Ishikawa (cell line): ENCODE results near the gene CA10.

Experiments
- CEBPB ChIP-seq: IDR thresholded peaks from 2 replicates; pipeline ENCODE4 v1.6.1; 2012
- CREB1 ChIP-seq: IDR thresholded peaks from 2 replicates; pipeline ENCODE4 v1.6.1; 2012; ENCODE audit warnings: low read depth
- EP300 ChIP-seq: IDR thresholded peaks from 2 replicates; pipeline ENCODE4 v1.6.1; 2012; ENCODE audit warnings: borderline replicate concordance
- RAD21 ChIP-seq: IDR thresholded peaks from 2 replicates; pipeline ENCODE4 v1.6.1; 2012; ENCODE audit warnings: low read depth
- TAF1 ChIP-seq: IDR thresholded peaks from 2 replicates; pipeline ENCODE4 v1.6.1; 2012; ENCODE audit warnings: low read depth, mild to moderate bottlenecking
- TEAD4 ChIP-seq: IDR thresholded peaks from 2 replicates; pipeline ENCODE4 v1.6.1; 2012
- YY1 ChIP-seq: IDR thresholded peaks from 2 replicates; pipeline ENCODE4 v1.6.1; 2012; ENCODE audit warnings: low read depth
- TF ChIP-seq, protein P1 (sequence below): IDR thresholded peaks from 2 replicates; pipeline ENCODE4 v1.6.1; 2012
- TF ChIP-seq, protein P2 (sequence below): IDR thresholded peaks from 2 replicates; pipeline ENCODE4 v1.6.1; 2012
- TF ChIP-seq, protein P3 (sequence below): IDR thresholded peaks from 2 replicates; pipeline ENCODE4 v1.6.1; 2012; ENCODE audit warnings: low read depth, mild to moderate bottlenecking

DNA sequence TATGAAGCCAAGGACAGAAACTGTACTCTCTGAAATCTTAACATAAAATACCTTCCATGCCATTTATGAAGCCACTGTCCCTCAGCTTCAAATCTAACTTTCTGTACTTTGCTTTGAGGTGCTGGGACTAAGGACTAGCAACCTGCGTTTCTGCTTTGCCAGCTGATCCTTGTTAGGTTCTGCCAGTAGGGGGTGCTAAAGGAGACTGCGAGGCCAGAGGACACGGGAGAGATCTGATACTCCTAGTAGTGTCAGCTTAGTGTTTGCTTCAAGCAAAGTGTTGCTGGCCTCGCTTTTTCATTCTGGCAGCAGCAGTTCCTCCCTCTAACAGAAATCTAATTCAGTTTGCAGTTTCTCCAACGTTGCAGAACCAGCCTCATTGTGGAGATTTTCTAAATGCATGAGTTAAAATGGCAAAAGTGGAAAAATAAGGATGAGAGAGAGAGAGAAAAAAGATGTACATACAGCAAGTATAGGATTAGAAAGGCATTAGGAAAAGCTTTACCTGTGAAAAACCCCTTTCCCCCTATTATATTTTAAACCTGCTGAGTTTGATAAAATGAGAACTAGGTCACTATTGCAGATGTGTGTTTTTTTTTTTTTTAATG lies 297.5 kb downstream of the CA10 start:
- TF ChIP-seq, protein P1, sequence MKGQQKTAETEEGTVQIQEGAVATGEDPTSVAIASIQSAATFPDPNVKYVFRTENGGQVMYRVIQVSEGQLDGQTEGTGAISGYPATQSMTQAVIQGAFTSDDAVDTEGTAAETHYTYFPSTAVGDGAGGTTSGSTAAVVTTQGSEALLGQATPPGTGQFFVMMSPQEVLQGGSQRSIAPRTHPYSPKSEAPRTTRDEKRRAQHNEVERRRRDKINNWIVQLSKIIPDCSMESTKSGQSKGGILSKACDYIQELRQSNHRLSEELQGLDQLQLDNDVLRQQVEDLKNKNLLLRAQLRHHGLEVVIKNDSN, result no peak
- no peak for TF ChIP-seq TAF1
- no peak for TF ChIP-seq EP300
- TF ChIP-seq YY1, result no peak
- TF ChIP-seq, protein P2, sequence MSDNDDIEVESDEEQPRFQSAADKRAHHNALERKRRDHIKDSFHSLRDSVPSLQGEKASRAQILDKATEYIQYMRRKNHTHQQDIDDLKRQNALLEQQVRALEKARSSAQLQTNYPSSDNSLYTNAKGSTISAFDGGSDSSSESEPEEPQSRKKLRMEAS, result no peak
- TF ChIP-seq CEBPB, result no peak
- no peak for TF ChIP-seq TEAD4
- TF ChIP-seq, protein P3, sequence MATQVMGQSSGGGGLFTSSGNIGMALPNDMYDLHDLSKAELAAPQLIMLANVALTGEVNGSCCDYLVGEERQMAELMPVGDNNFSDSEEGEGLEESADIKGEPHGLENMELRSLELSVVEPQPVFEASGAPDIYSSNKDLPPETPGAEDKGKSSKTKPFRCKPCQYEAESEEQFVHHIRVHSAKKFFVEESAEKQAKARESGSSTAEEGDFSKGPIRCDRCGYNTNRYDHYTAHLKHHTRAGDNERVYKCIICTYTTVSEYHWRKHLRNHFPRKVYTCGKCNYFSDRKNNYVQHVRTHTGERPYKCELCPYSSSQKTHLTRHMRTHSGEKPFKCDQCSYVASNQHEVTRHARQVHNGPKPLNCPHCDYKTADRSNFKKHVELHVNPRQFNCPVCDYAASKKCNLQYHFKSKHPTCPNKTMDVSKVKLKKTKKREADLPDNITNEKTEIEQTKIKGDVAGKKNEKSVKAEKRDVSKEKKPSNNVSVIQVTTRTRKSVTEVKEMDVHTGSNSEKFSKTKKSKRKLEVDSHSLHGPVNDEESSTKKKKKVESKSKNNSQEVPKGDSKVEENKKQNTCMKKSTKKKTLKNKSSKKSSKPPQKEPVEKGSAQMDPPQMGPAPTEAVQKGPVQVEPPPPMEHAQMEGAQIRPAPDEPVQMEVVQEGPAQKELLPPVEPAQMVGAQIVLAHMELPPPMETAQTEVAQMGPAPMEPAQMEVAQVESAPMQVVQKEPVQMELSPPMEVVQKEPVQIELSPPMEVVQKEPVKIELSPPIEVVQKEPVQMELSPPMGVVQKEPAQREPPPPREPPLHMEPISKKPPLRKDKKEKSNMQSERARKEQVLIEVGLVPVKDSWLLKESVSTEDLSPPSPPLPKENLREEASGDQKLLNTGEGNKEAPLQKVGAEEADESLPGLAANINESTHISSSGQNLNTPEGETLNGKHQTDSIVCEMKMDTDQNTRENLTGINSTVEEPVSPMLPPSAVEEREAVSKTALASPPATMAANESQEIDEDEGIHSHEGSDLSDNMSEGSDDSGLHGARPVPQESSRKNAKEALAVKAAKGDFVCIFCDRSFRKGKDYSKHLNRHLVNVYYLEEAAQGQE, result no peak
- TF ChIP-seq CREB1, result no peak
- peak; percentile 45; the same call in 1 of the 2 replicates for TF ChIP-seq RAD21
